GM21447 (cell line): ENCODE data around the gene WDR5.

Experiments
- ATAC-seq: cut with Tn5 transposase; IDR thresholded peaks from one replicate; pipeline ENCODE4 v1.9.1; 2021; ENCODE audit not compliant: unreplicated experiment

The WDR5 gene

GRCh38 chr9:134157378-134157885, 21.6 kb downstream of the WDR5 start:
- ATAC-seq, result no peak

GRCh38 chr9:134158242-134158641, 22.4 kb downstream of the WDR5 start:
- no peak for ATAC-seq

- no peak for ATAC-seq
Measured at GRCh38 chr9:134158753-134159392, 23.0 kb downstream of the WDR5 start.

GRCh38 chr9:134159566-134160245, 23.8 kb downstream of the WDR5 start:
- ATAC-seq, result no peak

GRCh38 chr9:134161647-134162046, 25.8 kb downstream of the WDR5 start:
- no peak for ATAC-seq

GRCh38 chr9:134162212-134162775, 26.4 kb downstream of the WDR5 start:
- no peak for ATAC-seq

- no peak for ATAC-seq
Measured at GRCh38 chr9:134162926-134163370, 27.1 kb downstream of the WDR5 start.

- no peak for ATAC-seq
Measured at GRCh38 chr9:134163371-134164196, 27.7 kb downstream of the WDR5 start.

GRCh38 chr9:134164879-134165278, 29.0 kb downstream of the WDR5 start:
- no peak for ATAC-seq

- ATAC-seq, result no peak
Measured at GRCh38 chr9:134165357-134166315, 29.8 kb downstream of the WDR5 start.

- ATAC-seq, result no peak
Measured at GRCh38 chr9:134166374-134166773, 30.5 kb downstream of the WDR5 start.

GRCh38 chr9:134167530-134167931, 31.6 kb downstream of the WDR5 start:
- ATAC-seq, result no peak

- ATAC-seq, result no peak
Measured at GRCh38 chr9:134168757-134169550, 33.1 kb downstream of the WDR5 start.

- ATAC-seq, result no peak
Measured at GRCh38 chr9:134169724-134170401, 34.0 kb downstream of the WDR5 start.

GRCh38 chr9:134170532-134171315, 34.8 kb downstream of the WDR5 start:
- no peak for ATAC-seq

- ATAC-seq, result no peak
Measured at GRCh38 chr9:134171316-134172197, 35.7 kb downstream of the WDR5 start.
